ENCODE results near the gene DHRS2. TPM values are rescaled to one million over a fixed set of nuclear protein-coding genes. Genes with fewer than 3 reads are reported as not detected.

Gene DHRS2
- total and polyA plus RNA-seq, 10 of the 15 experiments (the other 5 are each of a cell fraction or from before 2014, with no cell fraction given): 0.09 to 1.8 (median 0.73) TPM; not detected in 1

DNA sequence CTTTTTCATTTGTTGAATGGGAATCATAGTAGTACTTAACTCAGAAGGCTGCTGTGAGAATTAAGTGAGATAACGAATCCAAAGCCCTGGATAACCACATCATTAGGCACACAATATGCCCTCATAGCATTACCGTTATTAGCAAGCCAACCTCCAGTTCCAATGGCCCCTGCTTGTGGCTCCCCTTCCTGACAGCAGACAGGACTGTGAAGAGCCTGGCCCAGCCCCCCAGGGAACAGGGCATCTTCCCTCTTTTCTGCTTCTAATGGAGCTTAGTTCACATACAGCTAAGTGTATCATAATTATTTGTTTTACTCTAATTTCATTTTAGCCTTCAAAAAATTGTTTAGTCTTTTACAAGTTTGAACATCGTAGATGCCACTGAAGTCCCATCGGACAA lies 39.7 kb downstream of the DHRS2 start (continued):
- TF ChIP-seq, protein P1, sequence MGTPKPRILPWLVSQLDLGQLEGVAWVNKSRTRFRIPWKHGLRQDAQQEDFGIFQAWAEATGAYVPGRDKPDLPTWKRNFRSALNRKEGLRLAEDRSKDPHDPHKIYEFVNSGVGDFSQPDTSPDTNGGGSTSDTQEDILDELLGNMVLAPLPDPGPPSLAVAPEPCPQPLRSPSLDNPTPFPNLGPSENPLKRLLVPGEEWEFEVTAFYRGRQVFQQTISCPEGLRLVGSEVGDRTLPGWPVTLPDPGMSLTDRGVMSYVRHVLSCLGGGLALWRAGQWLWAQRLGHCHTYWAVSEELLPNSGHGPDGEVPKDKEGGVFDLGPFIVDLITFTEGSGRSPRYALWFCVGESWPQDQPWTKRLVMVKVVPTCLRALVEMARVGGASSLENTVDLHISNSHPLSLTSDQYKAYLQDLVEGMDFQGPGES (IDR thresholded peaks at IDR 0.05): no peak
- no peak for TF ChIP-seq STAT1 (conservative IDR thresholded peaks at IDR 0.05)

GRCh38 chr14:23681337-23681736 lies 45.2 kb downstream of the DHRS2 start:
- H4K20me1 ChIP-seq (ENCODE audit: control insufficient read depth, insufficient read depth): no peaks in the 10 kb centered on the region
- in situ Hi-C loops (cut with MboI): no loop called here

More at GRCh38 chr14:23681337-23681736, 45.2 kb downstream of the DHRS2 start:
- CTCF ChIA-PET: no interaction called here
- H3K4me2 ChIP-seq (ENCODE audit: control insufficient read depth, insufficient read depth): no peak overlapping the region
- TF ChIP-seq NFXL1 (IDR thresholded peaks at IDR 0.05; ENCODE audit: borderline replicate concordance): no peak
- TF ChIP-seq CEBPZ (IDR thresholded peaks at IDR 0.05; ENCODE audit: low read depth, low read length): no peak
- no peak for TF ChIP-seq MEF2A (IDR thresholded peaks at IDR 0.05; ENCODE audit: insufficient read depth, low read depth, low read length)
- TF ChIP-seq, protein P2, sequence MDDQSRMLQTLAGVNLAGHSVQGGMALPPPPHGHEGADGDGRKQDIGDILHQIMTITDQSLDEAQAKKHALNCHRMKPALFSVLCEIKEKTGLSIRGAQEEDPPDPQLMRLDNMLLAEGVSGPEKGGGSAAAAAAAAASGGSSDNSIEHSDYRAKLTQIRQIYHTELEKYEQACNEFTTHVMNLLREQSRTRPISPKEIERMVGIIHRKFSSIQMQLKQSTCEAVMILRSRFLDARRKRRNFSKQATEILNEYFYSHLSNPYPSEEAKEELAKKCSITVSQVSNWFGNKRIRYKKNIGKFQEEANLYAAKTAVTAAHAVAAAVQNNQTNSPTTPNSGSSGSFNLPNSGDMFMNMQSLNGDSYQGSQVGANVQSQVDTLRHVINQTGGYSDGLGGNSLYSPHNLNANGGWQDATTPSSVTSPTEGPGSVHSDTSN (IDR thresholded peaks at IDR 0.05; ENCODE audit: insufficient replicate concordance, low read depth, low read length): no peak
- SMC1A ChIA-PET (ENCODE audit: uncharacterized antibody, unreplicated experiment): interaction anchor here (1.4 kb wide), 1 partner anchor 10 kb away, joined by 4 read pairs; no protein-coding TSS in a partner anchor
- no peak overlapping the region for H3K9ac ChIP-seq (ENCODE audit: control insufficient read depth, insufficient read depth, low read length)
- POLR2A ChIA-PET: no interaction called here
- H2AFZ ChIP-seq (ENCODE audit: control insufficient read depth, low read depth, low read length): no peak overlapping the region
- H3K9me3 ChIP-seq (replicated peaks; ENCODE audit: control insufficient read depth, insufficient read depth, low read length): no peaks in the 10 kb centered on the region
- RAD21 ChIA-PET (ENCODE audit: unreplicated experiment): no interaction called here
- no peaks in the 10 kb centered on the region for H3K36me3 ChIP-seq (ENCODE audit: control insufficient read depth in 2 of 2, insufficient read depth in 2 of 2, low read length in 1 of 2)
- FAIRE-seq: no peak
- intact Hi-C loops (cut with micrococcal nuclease; ENCODE audit: unreplicated experiment): no loop called here
- 29% methylated on average over 1 of the region's 1 CpG for WGBS (ENCODE audit: insufficient coverage, insufficient replicate concordance, low lambda C conversion rate, missing lambda C conversion rate)
- H3K4me3 ChIP-seq: no peak overlapping the region
- H3K79me2 ChIP-seq (ENCODE audit: control insufficient read depth, insufficient read depth, low read length): no peaks in the 10 kb centered on the region
- no peak overlapping the region for H3K27ac ChIP-seq (ENCODE audit: control insufficient read depth, insufficient read depth)
- ATAC-seq: no peak
- peaks cover 0 to 2% of the 10 kb centered on the region in 2 experiments; a peak in 2 of 4 replicates for H3K27me3 ChIP-seq (replicated peaks in 1 of 2; ENCODE audit: control insufficient read depth in 2 of 2, insufficient read depth in 2 of 2, low read length in 1 of 2)
- no TSS peak for BruUV-seq (replicated peaks)
- H3K4me1 ChIP-seq (ENCODE audit: control insufficient read depth, insufficient read depth, low read length): no peaks in the 10 kb centered on the region
- DNase-seq (ENCODE audit: low read depth, low spot score): no peak

Data from GM12878 (cell line).